Measurements from ENCODE around the gene MED27. TPM values are rescaled to one million over a fixed set of nuclear protein-coding genes. Genes with fewer than 3 reads are reported as not detected.

MED27 gene
- total RNA-seq, 1 donor from 2014 or later = 27.3 TPM

- intact Hi-C loops (cut with micrococcal nuclease) = no loop called here
Measured at GRCh38 chr9:131839281-131840084, 240.2 kb downstream of the MED27 start.

- intact Hi-C loops (cut with micrococcal nuclease) = no loop called here
Measured at GRCh38 chr9:131838530-131839280, 241.0 kb downstream of the MED27 start.

GRCh38 chr9:131837836-131838235 is 241.8 kb downstream of the MED27 start:
- intact Hi-C loops (cut with micrococcal nuclease) = no loop called here

- intact Hi-C loops (cut with micrococcal nuclease) = no loop called here
Measured at GRCh38 chr9:131837316-131837715, 242.4 kb downstream of the MED27 start.

GRCh38 chr9:131836607-131837315 is 242.9 kb downstream of the MED27 start:
- intact Hi-C loops (cut with micrococcal nuclease) = no loop called here

- intact Hi-C loops (cut with micrococcal nuclease) = no loop called here
Measured at GRCh38 chr9:131836021-131836420, 243.6 kb downstream of the MED27 start.

- intact Hi-C loops (cut with micrococcal nuclease) = no loop called here
Measured at GRCh38 chr9:131835151-131835910, 244.3 kb downstream of the MED27 start.

- intact Hi-C loops (cut with micrococcal nuclease) = no loop called here
Measured at GRCh38 chr9:131834721-131835120, 244.9 kb downstream of the MED27 start.

GRCh38 chr9:131833906-131834305 is 245.8 kb downstream of the MED27 start:
- intact Hi-C loops (cut with micrococcal nuclease) = no loop called here

- intact Hi-C loops (cut with micrococcal nuclease) = no loop called here
Measured at GRCh38 chr9:131833083-131833482, 246.6 kb downstream of the MED27 start.

GRCh38 chr9:131831380-131832165 is 248.1 kb downstream of the MED27 start:
- intact Hi-C loops (cut with micrococcal nuclease) = no loop called here

- intact Hi-C loops (cut with micrococcal nuclease) = no loop called here
Measured at GRCh38 chr9:131827821-131828369, 251.8 kb downstream of the MED27 start.

- intact Hi-C loops (cut with micrococcal nuclease) = no loop called here
Measured at GRCh38 chr9:131826966-131827525, 252.6 kb downstream of the MED27 start.

GRCh38 chr9:131826053-131826452 is 253.6 kb downstream of the MED27 start:
- intact Hi-C loops (cut with micrococcal nuclease) = no loop called here

- intact Hi-C loops (cut with micrococcal nuclease) = no loop called here
Measured at GRCh38 chr9:131824953-131825495, 254.6 kb downstream of the MED27 start.

GRCh38 chr9:131824155-131824594 is 255.5 kb downstream of the MED27 start:
- intact Hi-C loops (cut with micrococcal nuclease) = no loop called here

- intact Hi-C loops (cut with micrococcal nuclease) = no loop called here
Measured at GRCh38 chr9:131823701-131824146, 255.9 kb downstream of the MED27 start.

- intact Hi-C loops (cut with micrococcal nuclease) = no loop called here
Measured at GRCh38 chr9:131818089-131818488, 261.6 kb downstream of the MED27 start.

GRCh38 chr9:131817627-131818026 is 262.0 kb downstream of the MED27 start:
- intact Hi-C loops (cut with micrococcal nuclease) = no loop called here

Data from T-helper 2 cell treated with Interferon-gamma antibody and Interleukin-4, amounts not matched to agents 100 ng/mL and 5 ng/mL, for 36 hours (primary cell).